ENCODE results near the gene FSTL3. TPM values are rescaled to one million over a fixed set of nuclear protein-coding genes. Genes with fewer than 3 reads are reported as not detected.
A peak's percentile ranks its signal among the peaks of the same experiment; 100 is the strongest.
"Not testable (repeated sequence)": the region's sequence is repeated elsewhere in the genome, so short reads cannot be mapped to it uniquely, and the experiment has no call there.

Gene FSTL3
- total RNA-seq, 4 donors from 2014 or later, result 115 to 226 (median 217) TPM

GRCh38 chr19:726993-727956, 51.1 kb downstream of the FSTL3 start:
- peak overlapping the region; percentile 58 to 80 (median 74) for H3K27ac ChIP-seq (replicated peaks in 1 of 4)
- H3K27me3 ChIP-seq, result no peaks in the 10 kb centered on the region
- no peak for DNase-seq (ENCODE audit: extremely low spot score)
- H3K36me3 ChIP-seq, result peaks cover 0 to 46% (median 32%) of the 10 kb centered on the region in 4 donors
- peaks cover 18 to 26% (median 21%) of the 10 kb centered on the region in 4 donors for H3K4me1 ChIP-seq
- no peak overlapping the region for H3K4me3 ChIP-seq
- intact Hi-C loops (cut with DNase I), result no loop called here
- TF ChIP-seq, protein P1, sequence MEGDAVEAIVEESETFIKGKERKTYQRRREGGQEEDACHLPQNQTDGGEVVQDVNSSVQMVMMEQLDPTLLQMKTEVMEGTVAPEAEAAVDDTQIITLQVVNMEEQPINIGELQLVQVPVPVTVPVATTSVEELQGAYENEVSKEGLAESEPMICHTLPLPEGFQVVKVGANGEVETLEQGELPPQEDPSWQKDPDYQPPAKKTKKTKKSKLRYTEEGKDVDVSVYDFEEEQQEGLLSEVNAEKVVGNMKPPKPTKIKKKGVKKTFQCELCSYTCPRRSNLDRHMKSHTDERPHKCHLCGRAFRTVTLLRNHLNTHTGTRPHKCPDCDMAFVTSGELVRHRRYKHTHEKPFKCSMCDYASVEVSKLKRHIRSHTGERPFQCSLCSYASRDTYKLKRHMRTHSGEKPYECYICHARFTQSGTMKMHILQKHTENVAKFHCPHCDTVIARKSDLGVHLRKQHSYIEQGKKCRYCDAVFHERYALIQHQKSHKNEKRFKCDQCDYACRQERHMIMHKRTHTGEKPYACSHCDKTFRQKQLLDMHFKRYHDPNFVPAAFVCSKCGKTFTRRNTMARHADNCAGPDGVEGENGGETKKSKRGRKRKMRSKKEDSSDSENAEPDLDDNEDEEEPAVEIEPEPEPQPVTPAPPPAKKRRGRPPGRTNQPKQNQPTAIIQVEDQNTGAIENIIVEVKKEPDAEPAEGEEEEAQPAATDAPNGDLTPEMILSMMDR (IDR thresholded peaks at IDR 0.05), result no peak
- no peaks in the 10 kb centered on the region for H3K9me3 ChIP-seq
- 81% methylated on average over 19 of the region's 43 CpGs for WGBS

DNA sequence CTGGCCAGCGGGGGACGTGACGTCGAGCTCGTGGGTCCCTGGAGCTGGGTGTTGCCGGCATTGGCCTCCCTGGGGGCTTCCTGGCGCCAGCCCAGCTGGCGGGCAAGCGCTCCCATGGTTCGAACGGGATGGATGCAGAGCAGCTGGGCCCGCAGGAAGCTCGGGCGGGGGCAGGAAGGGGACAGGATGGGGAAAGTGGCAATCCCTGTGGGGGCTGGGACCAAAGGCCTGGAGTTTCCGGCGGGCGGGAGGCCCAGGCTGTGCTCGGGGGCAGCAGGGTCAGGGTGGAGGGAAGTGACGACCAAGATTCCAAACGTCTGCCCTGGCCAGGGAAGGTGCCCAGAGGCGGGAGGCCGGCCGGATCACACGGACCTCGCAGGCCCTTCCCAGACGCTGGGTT, 51.8 kb downstream of the FSTL3 start:
- H3K36me3 ChIP-seq, result peaks cover 0 to 46% (median 38%) of the 10 kb centered on the region in 4 donors
- DNase-seq (ENCODE audit: extremely low spot score), result no peak
- TF ChIP-seq EP300 (IDR thresholded peaks at IDR 0.05) (no peak), POLR2A (IDR thresholded peaks at IDR 0.05; ENCODE audit: low read depth) (no peak), POLR2AphosphoS5 (IDR thresholded peaks at IDR 0.05) (peak; percentile 54 to 60)
- TF ChIP-seq, protein P1 (IDR thresholded peaks at IDR 0.05), result no peak
- H3K9me3 ChIP-seq, result no peaks in the 10 kb centered on the region
- no peaks in the 10 kb centered on the region for H3K27me3 ChIP-seq
- H3K4me1 ChIP-seq, result peaks cover 12 to 19% (median 14%) of the 10 kb centered on the region in 4 donors
- intact Hi-C loops (cut with DNase I), result no loop called here
- H3K27ac ChIP-seq (replicated peaks in 1 of 4), result peak overlapping the region; percentile 58 to 80 (median 74)
- 55% methylated on average over 14 of the region's 26 CpGs for WGBS
- no peak overlapping the region for H3K4me3 ChIP-seq

GRCh38 chr19:729564-729963, 53.4 kb downstream of the FSTL3 start:
- H3K9me3 ChIP-seq; DNase-seq (ENCODE audit: extremely low spot score); H3K27me3 ChIP-seq; H3K4me3 ChIP-seq; intact Hi-C loops (cut with DNase I); H3K27ac ChIP-seq (replicated peaks in 1 of 4): not testable (repeated sequence)
- 89% methylated on average over 8 of the region's 15 CpGs for WGBS
- Histone ChIP-seq H3K36me3 (peaks cover 0 to 53% (median 40%) of the 10 kb centered on the region in 4 donors), H3K4me1 (peaks cover 10 to 24% (median 22%) of the 10 kb centered on the region in 4 donors)

- Histone ChIP-seq H3K4me3 (no peak overlapping the region), H3K27me3 (no peaks in the 10 kb centered on the region), H3K36me3 (peaks cover 0 to 55% (median 41%) of the 10 kb centered on the region in 4 donors), H3K9me3 (no peaks in the 10 kb centered on the region), H3K4me1 (peaks cover 10 to 26% (median 22%) of the 10 kb centered on the region in 4 donors), H3K27ac (replicated peaks in 1 of 4) (no peak overlapping the region)
- 81% methylated on average over 13 of the region's 14 CpGs for WGBS
- TF ChIP-seq EP300 (IDR thresholded peaks at IDR 0.05), result no peak
- no peak for TF ChIP-seq POLR2AphosphoS5 (IDR thresholded peaks at IDR 0.05)
- TF ChIP-seq, protein P1 (IDR thresholded peaks at IDR 0.05), result no peak
- no peak for TF ChIP-seq POLR2A (IDR thresholded peaks at IDR 0.05; ENCODE audit: low read depth)
- intact Hi-C loops (cut with DNase I), result no loop called here
- no peak for DNase-seq (ENCODE audit: extremely low spot score)
These were observed 53.9 kb downstream of the FSTL3 start for GRCh38 chr19:729965-730668.

DNA sequence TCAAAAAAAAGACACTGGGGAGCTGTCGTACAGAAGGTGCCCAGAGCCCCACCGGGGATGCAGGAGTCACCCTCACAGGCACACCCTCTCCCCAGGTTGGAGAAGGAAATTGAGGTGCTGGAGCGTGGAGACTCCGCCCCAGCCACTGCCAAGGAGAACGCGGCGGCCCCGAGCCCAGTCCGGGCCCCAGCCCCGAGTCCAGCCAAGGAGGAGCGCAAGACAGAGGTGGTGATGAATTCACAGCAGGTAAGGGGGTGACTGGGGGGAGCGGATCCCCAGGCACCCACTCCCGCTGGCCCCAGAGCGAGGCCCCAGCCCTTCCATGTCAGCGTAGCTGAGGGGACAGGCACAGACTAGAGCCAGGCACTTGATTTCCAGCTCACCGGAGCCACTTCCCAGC, 54.8 kb downstream of the FSTL3 start:
- 89% methylated on average over 14 of the region's 16 CpGs for WGBS
- H3K27ac ChIP-seq (replicated peaks in 1 of 4), result no peak overlapping the region
- peaks cover 0 to 56% (median 43%) of the 10 kb centered on the region in 4 donors for H3K36me3 ChIP-seq
- TF ChIP-seq POLR2AphosphoS5 (IDR thresholded peaks at IDR 0.05) (no peak), EP300 (IDR thresholded peaks at IDR 0.05) (no peak), POLR2A (IDR thresholded peaks at IDR 0.05; ENCODE audit: low read depth) (no peak)
- TF ChIP-seq, protein P1 (IDR thresholded peaks at IDR 0.05), result no peak
- H3K4me3 ChIP-seq, result no peak overlapping the region
- H3K9me3 ChIP-seq, result no peaks in the 10 kb centered on the region
- peaks cover 10 to 26% (median 22%) of the 10 kb centered on the region in 4 donors for H3K4me1 ChIP-seq
- H3K27me3 ChIP-seq, result no peaks in the 10 kb centered on the region
- intact Hi-C loops (cut with DNase I), result no loop called here
- no peak for DNase-seq (ENCODE audit: extremely low spot score)

All from esophagus muscularis mucosa (tissue), 4 donors.